HG02678 (cell line): ENCODE data around the gene GRIN2A.
A peak's percentile ranks its signal among the peaks of the same experiment; 100 is the strongest.
"Not testable (repeated sequence)": the region's sequence is repeated elsewhere in the genome, so short reads cannot be mapped to it uniquely, and the experiment has no call there.

ENCODE experiments used
- ATAC-seq: cut with Tn5 transposase; IDR thresholded peaks from one replicate; pipeline ENCODE4 v1.9.1; 2021; ENCODE audit warnings: mild to moderate bottlenecking, moderate library complexity; ENCODE audit not compliant: unreplicated experiment

The GRIN2A gene

GRCh38 chr16:9932000-9932399 lies 250.2 kb downstream of the GRIN2A start:
- no peak for ATAC-seq

- no peak for ATAC-seq
Measured at GRCh38 chr16:9929836-9930235, 252.4 kb downstream of the GRIN2A start.

GRCh38 chr16:9929313-9929712 lies 252.9 kb downstream of the GRIN2A start:
- ATAC-seq, result peak; percentile 58

GRCh38 chr16:9922441-9922840 lies 259.8 kb downstream of the GRIN2A start:
- no peak for ATAC-seq

- ATAC-seq, result no peak
Measured at GRCh38 chr16:9921997-9922396, 260.2 kb downstream of the GRIN2A start.

GRCh38 chr16:9919460-9919859 lies 262.8 kb downstream of the GRIN2A start:
- ATAC-seq, result no peak

- no peak for ATAC-seq
Measured at GRCh38 chr16:9917691-9918090, 264.5 kb downstream of the GRIN2A start.

- no peak for ATAC-seq
Measured at GRCh38 chr16:9913604-9914326, 268.5 kb downstream of the GRIN2A start.

- no peak for ATAC-seq
Measured at GRCh38 chr16:9911989-9912388, 270.2 kb downstream of the GRIN2A start.

GRCh38 chr16:9911231-9911630 lies 271.0 kb downstream of the GRIN2A start:
- ATAC-seq, result no peak

GRCh38 chr16:9909072-9909825 lies 273.0 kb downstream of the GRIN2A start:
- no peak for ATAC-seq

- ATAC-seq, result no peak
Measured at GRCh38 chr16:9908613-9909012, 273.6 kb downstream of the GRIN2A start.

GRCh38 chr16:9907752-9908151 lies 274.5 kb downstream of the GRIN2A start:
- ATAC-seq, result no peak

GRCh38 chr16:9906218-9906617 lies 276.0 kb downstream of the GRIN2A start:
- no peak for ATAC-seq

- ATAC-seq, result no peak
Measured at GRCh38 chr16:9904526-9904925, 277.7 kb downstream of the GRIN2A start.

GRCh38 chr16:9900576-9900975 lies 281.7 kb downstream of the GRIN2A start:
- ATAC-seq, result no peak

GRCh38 chr16:9898555-9898954 lies 283.7 kb downstream of the GRIN2A start:
- ATAC-seq, result no peak

- no peak for ATAC-seq
Measured at GRCh38 chr16:9898124-9898523, 284.1 kb downstream of the GRIN2A start.

- ATAC-seq, result no peak
Measured at GRCh38 chr16:9895817-9896216, 286.4 kb downstream of the GRIN2A start.

- ATAC-seq, result no peak
Measured at GRCh38 chr16:9885876-9886275, 296.4 kb downstream of the GRIN2A start.

- ATAC-seq, result no peak
Measured at GRCh38 chr16:9885467-9885866, 296.8 kb downstream of the GRIN2A start.

- ATAC-seq, result not testable (repeated sequence)
Measured at GRCh38 chr16:9875981-9876380, 306.2 kb downstream of the GRIN2A start.
